Measurements from ENCODE around the gene ARHGAP40. TPM values are rescaled to one million over a fixed set of nuclear protein-coding genes. Genes with fewer than 3 reads are reported as not detected.

Gene ARHGAP40
- polyA plus RNA-seq, 3 donors from 2014 or later = not detected

DNA sequence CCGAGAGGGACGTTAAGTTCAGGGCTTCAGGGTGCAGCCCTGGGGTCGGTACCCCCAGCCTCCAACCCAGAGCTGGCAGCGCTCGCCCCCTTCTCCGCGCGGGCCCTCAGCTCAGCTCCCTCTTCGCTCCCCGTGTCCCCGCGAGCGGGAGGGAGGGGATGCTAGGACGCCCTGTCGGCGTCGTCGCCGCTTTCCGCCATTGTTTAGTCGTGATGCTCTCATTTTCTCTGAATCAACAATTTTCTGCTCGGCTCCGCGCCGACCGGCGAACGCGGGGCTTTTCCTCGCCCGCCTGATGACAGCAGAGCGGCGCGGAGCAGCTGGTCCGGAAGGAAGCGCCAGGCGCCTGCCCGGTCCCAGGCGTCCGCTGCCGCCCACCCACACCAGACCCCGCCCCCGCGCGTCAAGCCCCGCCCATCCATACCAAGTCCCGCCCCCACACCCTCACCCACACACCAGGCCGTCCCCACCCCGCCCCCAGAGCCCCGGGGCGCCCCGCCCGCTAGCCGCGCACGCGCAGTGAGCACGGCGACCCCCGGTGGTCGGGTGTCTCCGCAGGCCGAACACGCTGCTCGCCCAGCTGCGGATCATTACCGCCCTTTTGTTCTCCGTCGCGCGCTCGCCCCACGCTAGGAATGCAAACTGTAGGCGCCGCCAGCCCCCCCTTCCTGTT is 72.6 kb downstream of the ARHGAP40 start:
- Mint-ChIP-seq H3K27me3 (ENCODE audit: low read depth in 3 of 3) (peaks cover 2 to 16% (median 15%) of the 10 kb centered on the region in 3 donors), H3K36me3 (peaks cover 0 to 4% (median 0%) of the 10 kb centered on the region in 3 donors), H3K9me3 (no peaks in the 10 kb centered on the region), H3K27ac (peak overlapping the region; percentile 48 to 86 (median 78)), H3K4me1 (peaks cover 11 to 13% of the 10 kb centered on the region in 2 donors), H3K4me3 (peak overlapping the region; percentile 85 to 96 (median 90))
- DNase-seq = peak; percentile 58 to 68 (median 62)

DNA sequence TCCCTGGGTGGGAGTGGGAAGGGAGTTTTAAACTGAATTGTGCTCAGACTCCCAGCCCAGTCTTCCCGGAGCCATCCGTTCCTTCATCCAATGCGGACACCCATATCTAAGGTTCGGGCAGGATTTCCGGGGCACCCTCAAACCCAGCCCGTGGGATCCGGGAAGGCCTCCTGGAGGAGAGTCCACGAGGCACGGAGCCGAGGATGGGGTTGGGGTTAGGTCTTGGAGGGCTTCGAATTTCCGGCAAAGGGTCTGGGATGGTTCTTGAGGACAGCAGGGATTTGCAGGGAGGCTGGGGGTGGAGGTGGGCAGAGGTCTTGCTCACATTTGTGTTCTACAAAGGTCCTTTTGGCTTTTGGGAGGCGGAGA is 73.1 kb downstream of the ARHGAP40 start:
- Mint-ChIP-seq H3K36me3 (peaks cover 0 to 2% (median 0%) of the 10 kb centered on the region in 3 donors), H3K27me3 (ENCODE audit: low read depth in 3 of 3) (peaks cover 2 to 14% (median 12%) of the 10 kb centered on the region in 3 donors), H3K4me3 (peak overlapping the region; percentile 78 to 90 (median 85)), H3K4me1 (peaks cover 11 to 13% of the 10 kb centered on the region in 2 donors), H3K27ac (peak overlapping the region in 2 of 6 donors; percentile 46 to 57), H3K9me3 (no peaks in the 10 kb centered on the region)
- no peak for DNase-seq

DNA sequence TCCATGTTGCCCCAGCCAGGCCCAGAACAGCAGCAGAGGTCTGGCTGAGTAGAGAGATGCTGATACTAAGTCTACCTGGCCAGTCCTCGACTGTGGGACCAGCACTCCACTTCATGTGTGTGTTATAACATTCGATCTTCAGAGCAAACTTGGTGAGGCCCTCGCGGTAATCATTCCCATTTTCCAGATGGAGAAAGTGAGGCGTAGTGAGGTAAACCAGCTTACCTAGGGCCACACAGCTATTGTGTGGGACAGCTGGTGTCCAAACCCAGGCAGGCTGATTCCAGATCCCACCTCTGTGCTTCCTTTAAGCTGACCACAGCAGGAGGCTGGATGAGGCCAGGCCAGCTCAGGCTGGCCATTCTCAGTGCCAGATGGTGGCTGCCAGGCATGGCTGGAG is 75.0 kb downstream of the ARHGAP40 start:
- Mint-ChIP-seq H3K36me3 (no peaks in the 10 kb centered on the region), H3K4me1 (peaks cover 11 to 13% of the 10 kb centered on the region in 2 donors), H3K9me3 (no peaks in the 10 kb centered on the region), H3K27ac (no peak overlapping the region), H3K4me3 (no peak overlapping the region), H3K27me3 (ENCODE audit: low read depth in 3 of 3) (peaks cover 2 to 14% (median 6%) of the 10 kb centered on the region in 3 donors)
- DNase-seq = no peak

DNA sequence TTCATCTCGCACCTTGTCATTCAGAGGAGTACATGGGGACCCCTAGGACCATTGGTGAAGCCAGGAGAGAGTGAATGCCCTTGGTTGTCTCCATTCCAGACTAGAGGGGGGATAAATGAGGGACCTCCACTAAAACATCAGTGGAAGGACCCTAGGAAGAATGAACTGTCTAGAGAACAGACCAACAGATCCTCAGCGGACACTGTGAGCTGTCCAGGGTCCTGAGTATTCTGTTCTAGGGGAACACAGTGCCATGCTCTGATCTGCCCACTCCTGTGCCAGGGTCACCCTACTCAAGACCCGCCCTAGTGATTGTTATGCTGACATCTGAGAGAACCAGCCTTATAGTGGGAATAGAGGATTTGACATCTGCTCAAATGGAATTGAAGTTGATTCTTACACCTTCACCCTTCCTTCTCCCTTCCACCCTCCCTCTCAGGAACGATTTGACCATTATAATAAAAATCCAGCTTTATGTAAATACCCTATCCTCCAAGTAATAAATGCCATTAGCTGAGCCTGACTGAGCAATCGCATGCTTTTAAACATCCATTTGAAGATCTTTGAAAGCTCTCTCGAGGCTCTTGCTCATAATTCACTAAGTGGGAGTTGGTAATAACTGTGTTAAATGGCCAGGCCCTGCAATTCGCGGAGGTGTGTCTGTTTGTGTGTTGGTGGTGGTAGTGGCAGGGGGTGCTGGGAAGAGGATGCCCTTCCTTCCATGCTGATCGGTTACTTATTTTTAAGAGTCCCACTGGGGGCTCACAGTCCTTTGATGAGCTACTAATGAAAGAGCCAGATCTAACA is 79.1 kb downstream of the ARHGAP40 start:
- peaks cover 2 to 18% (median 10%) of the 10 kb centered on the region in 3 donors for H3K27me3 Mint-ChIP-seq (ENCODE audit: low read depth in 3 of 3)
- no peaks in the 10 kb centered on the region for H3K9me3 Mint-ChIP-seq
- H3K27ac Mint-ChIP-seq = no peak overlapping the region
- H3K36me3 Mint-ChIP-seq = no peaks in the 10 kb centered on the region
- H3K4me1 Mint-ChIP-seq = no peaks in the 10 kb centered on the region
- DNase-seq = peak in 1 of 3 donors; percentile 38
- H3K4me3 Mint-ChIP-seq = no peak overlapping the region

DNA sequence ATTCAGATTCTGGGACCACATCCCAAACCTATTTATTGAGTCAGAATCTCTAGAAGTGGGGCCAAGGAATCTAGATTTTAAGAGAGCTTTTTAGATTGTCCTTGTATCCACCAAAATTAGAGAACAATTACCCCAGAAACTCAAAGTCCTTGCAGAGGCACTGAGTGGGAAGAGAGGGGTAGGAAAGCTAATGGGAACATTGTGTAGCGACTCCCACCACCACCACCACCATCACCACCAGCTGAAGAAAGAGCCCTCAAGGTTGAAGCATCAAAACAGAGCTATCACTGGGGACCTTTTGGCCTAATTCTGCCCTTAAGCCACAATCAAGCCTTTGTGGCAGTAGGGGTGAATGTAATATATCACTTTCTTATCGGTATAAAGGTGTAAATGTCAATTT is 83.7 kb downstream of the ARHGAP40 start:
- peaks cover 6 to 22% (median 14%) of the 10 kb centered on the region in 3 donors for H3K27me3 Mint-ChIP-seq (ENCODE audit: low read depth in 3 of 3)
- H3K4me1 Mint-ChIP-seq = no peaks in the 10 kb centered on the region
- DNase-seq = no peak
- H3K4me3 Mint-ChIP-seq = no peak overlapping the region
- no peaks in the 10 kb centered on the region for H3K9me3 Mint-ChIP-seq
- H3K36me3 Mint-ChIP-seq = no peaks in the 10 kb centered on the region
- no peak overlapping the region for H3K27ac Mint-ChIP-seq

DNA sequence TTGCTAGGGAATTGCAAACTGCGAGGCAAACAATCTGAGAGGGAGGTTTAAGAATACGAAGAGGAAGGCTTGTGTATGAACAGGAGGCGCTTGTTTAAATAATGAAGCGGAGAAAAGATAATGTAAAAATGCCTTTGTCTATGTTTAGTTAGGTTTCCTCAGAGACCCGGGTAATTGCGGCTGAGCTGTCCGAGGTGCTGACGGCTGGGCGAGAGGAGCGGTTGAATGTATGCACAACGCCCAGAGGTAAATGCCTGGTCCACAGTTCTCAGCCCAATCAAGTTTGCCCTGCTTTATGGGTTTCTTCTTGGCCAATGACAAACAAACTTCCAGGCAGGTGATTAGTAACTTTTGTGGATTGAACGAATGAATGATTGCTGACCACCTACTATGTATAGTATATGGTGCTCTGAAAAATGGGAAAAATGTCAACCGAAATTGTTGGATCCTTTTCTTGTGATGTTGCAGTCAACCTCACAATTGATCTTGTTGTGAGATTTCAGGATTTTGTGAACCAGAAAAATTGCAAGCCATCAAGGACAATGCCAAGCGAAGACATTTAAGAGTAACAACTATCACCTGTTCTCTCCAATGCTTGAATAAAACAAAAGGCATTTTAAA is 84.4 kb downstream of the ARHGAP40 start:
- Mint-ChIP-seq H3K27me3 (ENCODE audit: low read depth in 3 of 3) (peaks cover 6 to 23% (median 14%) of the 10 kb centered on the region in 3 donors), H3K27ac (no peak overlapping the region), H3K9me3 (no peaks in the 10 kb centered on the region), H3K36me3 (no peaks in the 10 kb centered on the region), H3K4me1 (no peaks in the 10 kb centered on the region), H3K4me3 (no peak overlapping the region)
- peak in 2 of 3 donors; percentile 13 to 36 for DNase-seq

DNA sequence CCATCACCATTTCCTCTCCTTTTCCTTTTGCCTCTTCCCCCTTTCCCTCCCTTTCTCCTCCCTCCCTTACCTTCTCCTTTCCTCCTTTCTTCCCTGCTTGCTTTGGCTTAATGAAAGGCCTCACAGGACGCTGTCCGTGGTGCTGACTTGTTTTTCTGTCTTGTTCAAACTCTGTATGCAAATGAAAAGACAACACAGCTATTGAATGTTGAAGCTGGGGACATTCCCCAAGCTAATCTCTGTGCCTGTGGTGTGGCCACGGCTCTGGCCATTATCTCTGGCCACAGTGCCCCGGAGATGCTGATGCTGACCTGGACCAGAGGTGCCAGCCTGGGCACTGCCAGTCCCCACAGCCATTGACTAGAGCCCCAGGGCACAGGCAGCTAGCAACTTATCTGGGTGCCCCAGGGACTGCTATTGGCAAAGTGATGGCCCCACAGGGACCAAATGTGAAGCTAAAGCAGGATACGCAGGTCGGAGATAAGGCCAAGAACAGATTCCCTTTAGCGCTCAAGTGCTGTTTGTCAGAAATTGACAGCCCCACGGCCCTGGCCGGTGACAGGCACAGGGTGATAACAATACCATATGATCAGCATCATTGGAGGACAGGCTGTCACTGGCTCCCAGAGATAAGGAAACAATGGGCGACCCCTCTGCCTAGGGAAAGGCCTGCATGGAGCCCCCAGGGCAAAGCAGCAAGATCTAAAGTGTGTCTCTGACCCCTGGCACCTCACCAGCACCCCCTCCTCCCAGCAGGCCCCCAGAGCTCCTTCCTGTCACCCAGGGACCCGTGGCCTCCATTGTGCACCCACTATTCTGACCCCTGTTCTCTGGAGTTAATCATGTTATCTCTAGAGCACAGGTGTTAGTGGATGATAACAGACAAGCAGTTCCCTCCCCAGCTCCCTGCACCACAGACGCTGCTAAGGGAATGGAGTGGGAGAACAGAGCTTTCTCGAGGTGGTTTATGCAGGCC is 91.1 kb downstream of the ARHGAP40 start:
- peak; percentile 23 to 41 (median 28) for DNase-seq
- Mint-ChIP-seq H3K4me3 (no peak overlapping the region), H3K9me3 (peaks cover 0 to 3% (median 0%) of the 10 kb centered on the region in 6 donors), H3K27me3 (ENCODE audit: low read depth in 3 of 3) (peaks cover 7 to 13% (median 9%) of the 10 kb centered on the region in 3 donors), H3K36me3 (no peaks in the 10 kb centered on the region), H3K27ac (no peak overlapping the region), H3K4me1 (no peaks in the 10 kb centered on the region)

DNA sequence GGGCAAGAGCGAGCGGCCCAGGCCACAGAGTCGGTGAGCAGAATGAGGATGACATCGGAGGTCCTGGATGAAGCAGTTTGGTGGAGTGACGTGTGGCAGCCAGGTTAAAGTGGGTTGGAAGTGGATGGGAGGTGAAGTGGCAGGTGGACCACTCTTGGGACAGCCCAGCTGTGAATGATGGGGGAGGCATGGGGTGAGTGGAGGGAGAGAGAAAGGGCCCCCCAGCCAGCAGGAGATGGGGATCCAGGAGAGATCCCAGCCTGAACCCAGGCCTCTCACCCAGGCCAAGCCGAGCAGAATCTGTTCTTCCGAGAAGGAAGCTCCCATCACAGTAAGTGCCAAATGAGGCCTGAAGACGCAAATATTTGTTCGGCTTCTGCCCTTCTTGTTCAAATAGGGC is 95.7 kb downstream of the ARHGAP40 start:
- Mint-ChIP-seq H3K27me3 (ENCODE audit: low read depth in 3 of 3) (peaks cover 5 to 9% (median 7%) of the 10 kb centered on the region in 3 donors), H3K9me3 (peaks cover 0 to 3% (median 0%) of the 10 kb centered on the region in 6 donors), H3K4me1 (no peaks in the 10 kb centered on the region), H3K4me3 (no peak overlapping the region), H3K36me3 (no peaks in the 10 kb centered on the region), H3K27ac (no peak overlapping the region)
- DNase-seq = no peak

DNA sequence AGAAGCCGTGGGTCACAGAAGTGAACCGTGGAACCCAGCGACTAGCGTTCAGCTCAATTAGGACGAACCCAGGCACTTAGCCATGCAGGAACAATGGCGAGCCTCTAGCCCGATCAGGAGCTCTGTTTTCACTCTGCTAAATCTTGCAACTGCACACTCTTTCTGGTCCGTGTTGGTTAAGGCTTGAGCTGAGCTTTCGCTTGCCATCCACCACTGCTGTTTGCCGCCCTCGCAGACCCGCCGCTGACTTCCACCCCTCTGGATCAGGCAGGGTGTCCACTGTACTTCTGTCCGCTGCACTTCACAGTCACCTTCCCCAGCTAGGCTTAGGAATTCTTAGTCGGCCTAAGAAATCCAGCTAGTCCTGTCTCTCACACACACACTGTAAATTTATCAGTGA is 96.9 kb downstream of the ARHGAP40 start:
- Mint-ChIP-seq H3K27ac (no peak overlapping the region), H3K36me3 (no peaks in the 10 kb centered on the region), H3K9me3 (peaks cover 0 to 3% (median 0%) of the 10 kb centered on the region in 6 donors), H3K4me3 (no peak overlapping the region), H3K4me1 (no peaks in the 10 kb centered on the region), H3K27me3 (ENCODE audit: low read depth in 3 of 3) (peaks cover 4 to 13% (median 5%) of the 10 kb centered on the region in 3 donors)
- DNase-seq = no peak

DNA sequence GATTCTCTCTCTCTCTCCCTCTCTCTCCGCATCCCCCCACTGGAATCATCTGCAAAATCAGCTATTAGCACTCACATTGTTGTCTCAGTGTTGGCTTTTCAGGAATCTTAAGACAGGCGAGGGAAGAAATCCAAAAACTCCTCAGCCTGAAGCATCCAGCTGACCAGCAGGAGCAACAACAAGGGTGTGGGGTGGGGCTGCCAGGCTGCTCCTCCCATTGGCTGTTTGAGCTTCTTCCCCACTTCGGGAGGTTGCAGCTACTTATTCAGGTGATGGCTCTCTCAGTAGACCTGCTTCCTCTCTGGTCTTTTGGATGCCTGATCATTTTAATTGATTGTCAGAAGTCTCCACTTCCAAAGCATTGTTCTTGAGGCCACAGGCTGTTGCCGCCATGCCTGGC is 98.5 kb downstream of the ARHGAP40 start:
- H3K9me3 Mint-ChIP-seq = no peaks in the 10 kb centered on the region
- H3K4me1 Mint-ChIP-seq = no peaks in the 10 kb centered on the region
- DNase-seq = no peak
- no peaks in the 10 kb centered on the region for H3K36me3 Mint-ChIP-seq
- no peak overlapping the region for H3K4me3 Mint-ChIP-seq
- H3K27me3 Mint-ChIP-seq (ENCODE audit: low read depth in 3 of 3) = peaks cover 1 to 11% (median 6%) of the 10 kb centered on the region in 3 donors
- no peak overlapping the region for H3K27ac Mint-ChIP-seq

Measured in immature natural killer cell (primary cell).